K562 (cell line): Measurements from ENCODE around the gene CYLD. TPM values are rescaled to one million over a fixed set of nuclear protein-coding genes. Genes with fewer than 3 reads are reported as not detected.
A peak's percentile ranks its signal among the peaks of the same experiment; 100 is the strongest.

ENCODE experiments used
- ATAC-seq: fragments of 200-7000 bp; cut with Tn5 transposase; 3 replicates; pipeline ENCODE4 v1.9.1; 2020; ENCODE audit warnings: moderate library complexity
- BruUV-seq: library from RNA; stranded (reverse); fragments of 400-500 nt; replicated peaks from 2 replicates; lab custom pipeline; 2021; lab: Mats Ljungman, UMichigan
- CTCF ChIA-PET: fragments of 300-600 bp; formaldehyde crosslinking; extraction: SDS; loops from one replicate; lab custom pipeline; 2021; ENCODE audit warnings: low intra/inter-chr PET ratio; lab: Yijun Ruan, JAX
- POLR2A ChIA-PET: fragments of 300-600, 350-650 bp; sonication (Branson Sonifier 250); formaldehyde crosslinking; extraction: SDS; loops from one replicate; lab custom pipeline; 2021; ENCODE audit warnings: antibody characterized with exemption, inconsistent platforms; lab: Yijun Ruan, JAX
- DNase-seq, 4 experiments: peaks; one replicate each; pipeline versions ENCODE4 v3.0.0 to v3.0.0-alpha.2; 2011 to 2018; ENCODE audit warnings: low spot score in 3 of 4, mixed read lengths in 3 of 4; ENCODE audit errors: extremely low read depth in 1 of 4
- FAIRE-seq: peaks from 2 replicates; lab custom pipeline; 2011; peaks lifted over from hg19 to GRCh38; lab: Jason Lieb, UNC
- H2AFZ ChIP-seq: 2 replicates; pipeline ENCODE4 v1.6.0; 2011; ENCODE audit warnings: low read depth, low read length, control low read depth, inconsistent platforms
- H3K27ac ChIP-seq: fragments of 200-600 bp; 3 replicates; pipeline ENCODE4 v1.8.0; 2011; ENCODE audit warnings: low read depth, mild to moderate bottlenecking, control low read depth, inconsistent platforms, low read length, moderate library complexity, mixed read lengths; ENCODE audit errors: extremely low read depth
- H3K27me3 ChIP-seq, 2 experiments: fragments of 300-600 bp in 1 of 2; 2 replicates in 1 of 2; 3 replicates in 1 of 2; pipeline versions ENCODE4 v1.6.0 to v1.8.0; 2011; ENCODE audit warnings: inconsistent platforms in 2 of 2, low read length in 2 of 2, mild to moderate bottlenecking in 1 of 2, mixed read lengths in 1 of 2, moderate library complexity in 1 of 2; ENCODE audit not compliant: control insufficient read depth in 2 of 2, insufficient read depth in 2 of 2
- H3K36me3 ChIP-seq: fragments of 300-600 bp; 3 replicates; pipeline ENCODE4 v1.8.0; 2011; ENCODE audit warnings: mild to moderate bottlenecking, low read length, inconsistent platforms; ENCODE audit not compliant: control insufficient read depth, insufficient read depth
- H3K4me1 ChIP-seq, 2 experiments: fragments of 200-600 bp in 1 of 2; replicated peaks in 1 of 2; 2 replicates in 1 of 2; 3 replicates in 1 of 2; pipeline versions ENCODE4 v1.5.1 to v1.8.0; 2011; ENCODE audit warnings: inconsistent platforms in 2 of 2, low read length in 2 of 2, mild to moderate bottlenecking in 1 of 2, mixed read lengths in 1 of 2, moderate library complexity in 1 of 2; ENCODE audit not compliant: control insufficient read depth in 2 of 2, insufficient read depth in 2 of 2
- H3K4me2 ChIP-seq: 2 replicates; pipeline ENCODE4 v1.6.1; 2011; ENCODE audit warnings: low read length, control low read depth, inconsistent platforms, mixed read lengths; ENCODE audit not compliant: insufficient read depth
- H3K4me3 ChIP-seq: fragments of 200-600 bp; sonication (generic), shearing (Covaris generic); 2 replicates; pipeline ENCODE4 v1.5.1; 2016; ENCODE audit warnings: control low read depth, inconsistent platforms
- H3K79me2 ChIP-seq: fragments of 200-600 bp; 3 replicates; pipeline ENCODE4 v1.8.0; 2011; ENCODE audit warnings: low read length, inconsistent platforms; ENCODE audit not compliant: control insufficient read depth, insufficient read depth
- H3K9ac ChIP-seq, 2 experiments: 2 replicates each; pipeline versions ENCODE4 v1.6.0 to v1.6.1; 2011; ENCODE audit warnings: low read depth in 2 of 2, low read length in 2 of 2, control low read depth in 1 of 2, inconsistent platforms in 1 of 2, mild to moderate bottlenecking in 1 of 2, mixed read lengths in 1 of 2; ENCODE audit not compliant: insufficient read depth in 1 of 2
- H3K9me1 ChIP-seq: one replicate; pipeline ENCODE4 v1.6.0; 2011; ENCODE audit warnings: inconsistent platforms, mild to moderate bottlenecking, low read length, moderate library complexity; ENCODE audit not compliant: control insufficient read depth, insufficient read depth
- H3K9me3 ChIP-seq: replicated peaks from 2 replicates; pipeline ENCODE4 v1.5.1; 2011; ENCODE audit warnings: low read depth, low read length, inconsistent platforms; ENCODE audit not compliant: control insufficient read depth, insufficient read depth
- H4K20me1 ChIP-seq: replicated peaks from 2 replicates; pipeline ENCODE4 v1.6.1; 2011; ENCODE audit warnings: low read length, inconsistent platforms, mixed read lengths; ENCODE audit not compliant: control insufficient read depth, insufficient read depth
- ASH1L ChIP-seq: fragments of 450-650 bp; IDR thresholded peaks from 2 replicates; pipeline ENCODE4 v1.6.1; 2018; ENCODE audit warnings: borderline replicate concordance, mild to moderate bottlenecking, low read depth; ENCODE audit not compliant: partially characterized antibody
- CCNT2 ChIP-seq: IDR thresholded peaks from 2 replicates; pipeline ENCODE4 v1.6.1; 2011; ENCODE audit warnings: borderline replicate concordance, low read depth, mild to moderate bottlenecking, moderate library complexity, mixed read lengths, low read length; ENCODE audit not compliant: insufficient read length; ENCODE audit errors: extremely low read depth
- FOSL1 ChIP-seq: fragments of 200-800 bp; sonication (Bioruptor generic); conservative IDR thresholded peaks from 2 replicates; pipeline ENCODE4 v1.6.1; 2016; ENCODE audit warnings: missing genetic modification characterization, missing compliant biosample characterization
- HDGF ChIP-seq: fragments of 450-650 bp; IDR thresholded peaks from 2 replicates; pipeline ENCODE4 v1.6.1; 2016
- MCM7 ChIP-seq, 2 experiments: fragments of 450-650 bp; IDR thresholded peaks; 2 replicates each; pipeline ENCODE4 v1.6.1; 2016 to 2018
- SNIP1 ChIP-seq: fragments of 450-650 bp; IDR thresholded peaks from 2 replicates; pipeline ENCODE4 v1.7.1; 2017; ENCODE audit warnings: low read depth, mild to moderate bottlenecking
- XRCC4 ChIP-seq: IDR thresholded peaks from one replicate; pipeline ENCODE4 v1.6.1; 2011; ENCODE audit not compliant: insufficient read depth, insufficient read length; ENCODE audit errors: extremely low read depth
- ZNF133 ChIP-seq: fragments of 250-450 bp; sonication (Bioruptor Pico); IDR thresholded peaks from 2 replicates; pipeline ENCODE4 v1.4.0; 2020; ENCODE audit warnings: mild to moderate bottlenecking
- WGBS: fragments of 100-300 bp; shearing (Covaris generic); methylation state at CpG from one replicate; pipeline ENCODE4 v1.1.6; 2016; ENCODE audit warnings: low coverage, mixed read lengths; ENCODE audit not compliant: insufficient coverage; ENCODE audit errors: missing lambda C conversion rate; 5-methylcytosine and 5-hydroxymethylcytosine counted together
- in situ Hi-C: fragments of 300-500 bp; cut with MboI; formaldehyde crosslinking; loops from 4 replicates; pipeline ENCODE4 v1.15.0; 2018; ENCODE audit warnings: inconsistent platforms, mixed read lengths
- intact Hi-C: fragments of 100-400 bp; cut with micrococcal nuclease; formaldehyde crosslinking; loops from 2 replicates; pipeline ENCODE4 v1.14.2; 2022
- polyA plus RNA-seq, 8 experiments: library from polyadenylated mRNA; depleted of rRNA in 4 of 8; stranded (reverse) in 5 of 8; unstranded in 3 of 8; fragments of >200 nt; fragmentation: Nextera tagmentation in 2 of 8; fragmentation: Illumina TruSeq in 1 of 8; extraction: Ambion mirVana in 2 of 8; extraction: Trizol in 1 of 8; gene quantifications; 2 replicates each; pipeline versions ENCODE4 v1.2.1 to v1.2.3, GENCODE V29; 2011 to 2014; ENCODE audit warnings: inconsistent platforms in 1 of 8, missing spikeins in 1 of 8
- total RNA-seq, 7 experiments: library from RNA; depleted of rRNA in 6 of 7; stranded (reverse); fragments of >200 nt in 6 of 7; fragmentation: Illumina TruSeq in 2 of 7; extraction: Trizol in 2 of 7; gene quantifications; 2 replicates each; pipeline versions ENCODE4 v1.2.1 to v1.2.3, GENCODE V29; 2011 to 2021; ENCODE audit warnings: low replicate concordance in 1 of 7
- TF ChIP-seq, protein P1 (sequence below): sonication (generic); formaldehyde crosslinking; IDR thresholded peaks from 2 replicates; pipeline ENCODE4 v1.8.1; 2023; ENCODE audit warnings: missing genetic modification reagents, mild to moderate bottlenecking, borderline replicate concordance
- TF ChIP-seq, protein P2 (sequence below), 2 experiments: fragments of 450-650 bp; IDR thresholded peaks; 2 replicates each; pipeline ENCODE4 v1.6.1; 2016; ENCODE audit warnings: mild to moderate bottlenecking in 2 of 2, borderline replicate concordance in 1 of 2, low read depth in 1 of 2, moderate library complexity in 1 of 2

The CYLD gene
- total and polyA plus RNA-seq, 9 of the 15 experiments (the other 6 are each of a cell fraction or from before 2014, with no cell fraction given): 3.4 to 7.4 (median 5.3) TPM

DNA sequence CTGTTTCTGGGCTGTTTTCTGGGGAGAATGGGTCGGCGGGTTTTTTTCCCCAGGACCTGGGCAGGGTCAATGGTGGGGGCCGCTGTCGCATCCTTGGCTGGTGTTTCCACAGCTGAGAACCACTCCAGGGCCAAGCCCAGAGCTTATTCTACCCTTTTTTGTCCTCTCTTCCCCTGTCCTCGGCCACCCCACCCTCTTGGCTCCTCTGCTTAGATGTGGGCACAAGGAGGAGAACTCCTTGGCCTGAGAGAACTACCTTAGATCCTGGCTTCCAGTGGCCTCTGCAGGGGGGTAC is 44.5 kb upstream of the CYLD start:
- WGBS: 15% methylated on average over 5 of the region's 5 CpGs
- Histone ChIP-seq H3K79me2 (no peaks in the 10 kb centered on the region), H3K9me1 (no peaks in the 10 kb centered on the region), H2AFZ (peak overlapping the region; percentile 63; the same call in 1 of the 2 replicates), H3K4me2 (no peak overlapping the region), H3K36me3 (no peaks in the 10 kb centered on the region), H3K27me3 (peaks cover 0 to 32% of the 10 kb centered on the region in 2 experiments; a peak in 3 of 5 replicates), H3K4me1 (peaks cover 9 to 15% of the 10 kb centered on the region in 2 experiments; a peak in 4 of 5 replicates), H3K4me3 (no peak overlapping the region), H3K9me3 (no peaks in the 10 kb centered on the region), H4K20me1 (no peaks in the 10 kb centered on the region; the same call in 1 of the 2 replicates), H3K9ac (no peak overlapping the region), H3K27ac (no peak overlapping the region)
- in situ Hi-C loops (no loop called here), intact Hi-C loops (no loop called here)
- POLR2A ChIA-PET: interaction anchor here (1.0 kb wide), 1 partner anchor 44 kb away, joined by 4 read pairs; no protein-coding TSS in a partner anchor
- no peak for ATAC-seq
- no TSS peak for BruUV-seq
- CTCF ChIA-PET: no interaction called here
- DNase-seq: no peak
- no peak for FAIRE-seq
- TF ChIP-seq, protein P1, sequence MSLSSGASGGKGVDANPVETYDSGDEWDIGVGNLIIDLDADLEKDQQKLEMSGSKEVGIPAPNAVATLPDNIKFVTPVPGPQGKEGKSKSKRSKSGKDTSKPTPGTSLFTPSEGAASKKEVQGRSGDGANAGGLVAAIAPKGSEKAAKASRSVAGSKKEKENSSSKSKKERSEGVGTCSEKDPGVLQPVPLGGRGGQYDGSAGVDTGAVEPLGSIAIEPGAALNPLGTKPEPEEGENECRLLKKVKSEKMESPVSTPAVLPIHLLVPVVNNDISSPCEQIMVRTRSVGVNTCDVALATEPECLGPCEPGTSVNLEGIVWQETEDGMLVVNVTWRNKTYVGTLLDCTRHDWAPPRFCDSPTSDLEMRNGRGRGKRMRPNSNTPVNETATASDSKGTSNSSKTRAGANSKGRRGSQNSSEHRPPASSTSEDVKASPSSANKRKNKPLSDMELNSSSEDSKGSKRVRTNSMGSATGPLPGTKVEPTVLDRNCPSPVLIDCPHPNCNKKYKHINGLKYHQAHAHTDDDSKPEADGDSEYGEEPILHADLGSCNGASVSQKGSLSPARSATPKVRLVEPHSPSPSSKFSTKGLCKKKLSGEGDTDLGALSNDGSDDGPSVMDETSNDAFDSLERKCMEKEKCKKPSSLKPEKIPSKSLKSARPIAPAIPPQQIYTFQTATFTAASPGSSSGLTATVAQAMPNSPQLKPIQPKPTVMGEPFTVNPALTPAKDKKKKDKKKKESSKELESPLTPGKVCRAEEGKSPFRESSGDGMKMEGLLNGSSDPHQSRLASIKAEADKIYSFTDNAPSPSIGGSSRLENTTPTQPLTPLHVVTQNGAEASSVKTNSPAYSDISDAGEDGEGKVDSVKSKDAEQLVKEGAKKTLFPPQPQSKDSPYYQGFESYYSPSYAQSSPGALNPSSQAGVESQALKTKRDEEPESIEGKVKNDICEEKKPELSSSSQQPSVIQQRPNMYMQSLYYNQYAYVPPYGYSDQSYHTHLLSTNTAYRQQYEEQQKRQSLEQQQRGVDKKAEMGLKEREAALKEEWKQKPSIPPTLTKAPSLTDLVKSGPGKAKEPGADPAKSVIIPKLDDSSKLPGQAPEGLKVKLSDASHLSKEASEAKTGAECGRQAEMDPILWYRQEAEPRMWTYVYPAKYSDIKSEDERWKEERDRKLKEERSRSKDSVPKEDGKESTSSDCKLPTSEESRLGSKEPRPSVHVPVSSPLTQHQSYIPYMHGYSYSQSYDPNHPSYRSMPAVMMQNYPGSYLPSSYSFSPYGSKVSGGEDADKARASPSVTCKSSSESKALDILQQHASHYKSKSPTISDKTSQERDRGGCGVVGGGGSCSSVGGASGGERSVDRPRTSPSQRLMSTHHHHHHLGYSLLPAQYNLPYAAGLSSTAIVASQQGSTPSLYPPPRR: no peak
- TF ChIP-seq ZNF133 (CRISPR knock-in tag): no peak
- TF ChIP-seq ASH1L: no peak
- TF ChIP-seq, protein P2, sequence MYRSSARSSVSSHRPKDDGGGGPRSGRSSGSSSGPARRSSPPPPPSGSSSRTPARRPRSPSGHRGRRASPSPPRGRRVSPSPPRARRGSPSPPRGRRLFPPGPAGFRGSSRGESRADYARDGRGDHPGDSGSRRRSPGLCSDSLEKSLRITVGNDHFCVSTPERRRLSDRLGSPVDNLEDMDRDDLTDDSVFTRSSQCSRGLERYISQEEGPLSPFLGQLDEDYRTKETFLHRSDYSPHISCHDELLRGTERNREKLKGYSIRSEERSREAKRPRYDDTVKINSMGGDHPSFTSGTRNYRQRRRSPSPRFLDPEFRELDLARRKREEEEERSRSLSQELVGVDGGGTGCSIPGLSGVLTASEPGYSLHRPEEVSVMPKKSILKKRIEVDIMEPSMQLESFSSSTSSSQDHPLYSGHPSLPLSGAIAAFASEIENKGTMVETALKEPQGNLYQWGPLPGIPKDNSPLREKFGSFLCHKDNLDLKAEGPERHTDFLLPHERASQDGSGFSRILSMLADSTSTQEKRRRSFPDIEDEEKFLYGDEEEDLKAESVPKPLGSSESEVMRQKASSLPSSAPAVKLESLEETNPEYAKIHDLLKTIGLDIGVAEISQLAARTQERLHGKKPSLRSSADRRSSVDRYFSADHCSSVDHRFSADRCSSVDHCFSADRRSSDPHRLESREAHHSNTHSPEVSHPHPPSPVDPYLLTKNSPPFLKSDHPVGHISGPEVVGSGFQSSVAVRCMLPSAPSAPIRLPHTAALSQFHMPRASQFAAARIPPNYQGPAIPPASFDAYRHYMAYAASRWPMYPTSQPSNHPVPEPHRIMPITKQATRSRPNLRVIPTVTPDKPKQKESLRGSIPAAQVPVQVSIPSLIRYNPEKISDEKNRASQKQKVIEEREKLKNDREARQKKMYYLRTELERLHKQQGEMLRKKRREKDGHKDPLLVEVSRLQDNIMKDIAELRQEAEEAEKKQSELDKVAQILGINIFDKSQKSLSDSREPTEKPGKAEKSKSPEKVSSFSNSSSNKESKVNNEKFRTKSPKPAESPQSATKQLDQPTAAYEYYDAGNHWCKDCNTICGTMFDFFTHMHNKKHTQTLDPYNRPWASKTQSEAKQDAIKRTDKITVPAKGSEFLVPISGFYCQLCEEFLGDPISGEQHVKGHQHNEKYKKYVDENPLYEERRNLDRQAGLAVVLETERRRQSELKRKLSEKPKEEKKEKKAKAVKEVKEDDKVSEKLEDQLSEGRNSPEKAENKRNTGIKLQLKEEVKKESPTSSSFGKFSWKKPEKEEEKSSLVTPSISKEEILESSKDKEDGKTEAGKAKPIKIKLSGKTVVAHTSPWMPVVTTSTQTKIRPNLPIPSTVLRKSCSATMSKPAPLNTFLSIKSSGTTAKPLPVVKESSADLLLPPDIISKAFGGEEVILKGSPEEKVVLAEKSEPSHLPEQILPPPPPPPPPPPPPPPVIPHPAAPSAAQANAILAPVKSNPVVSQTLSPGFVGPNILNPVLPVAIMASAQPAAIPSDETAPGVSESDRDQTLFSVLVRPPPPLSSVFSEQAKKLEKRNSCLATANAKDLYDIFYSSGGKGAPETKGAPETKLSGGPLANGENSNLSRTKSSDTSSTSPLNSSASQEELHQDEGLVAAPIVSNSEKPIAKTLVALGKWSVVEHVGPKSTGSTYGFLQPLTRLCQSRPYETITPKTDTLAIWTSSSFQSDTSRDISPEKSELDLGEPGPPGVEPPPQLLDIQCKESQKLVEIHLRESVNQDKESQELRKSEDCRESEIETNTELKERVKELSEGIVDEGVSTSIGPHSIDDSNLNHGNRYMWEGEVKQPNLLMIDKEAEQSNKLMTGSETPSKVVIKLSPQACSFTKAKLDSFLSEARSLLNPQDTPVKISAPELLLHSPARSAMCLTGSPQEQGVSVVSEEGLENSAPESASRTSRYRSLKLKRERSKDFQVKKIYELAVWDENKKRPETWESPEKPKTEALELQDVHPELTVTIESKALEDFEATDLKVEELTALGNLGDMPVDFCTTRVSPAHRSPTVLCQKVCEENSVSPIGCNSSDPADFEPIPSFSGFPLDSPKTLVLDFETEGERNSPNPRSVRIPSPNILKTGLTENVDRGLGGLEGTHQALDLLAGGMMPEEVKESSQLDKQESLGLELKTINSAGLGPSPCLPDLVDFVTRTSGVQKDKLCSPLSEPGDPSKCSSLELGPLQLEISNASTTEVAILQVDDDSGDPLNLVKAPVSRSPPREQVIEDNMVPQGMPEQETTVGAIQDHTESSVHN (IDR thresholded peaks at IDR 0.05; ENCODE audit: borderline replicate concordance in 1 of 2, low read depth in 1 of 2): no peak
- TF ChIP-seq HDGF: no peak
- TF ChIP-seq MCM7 (IDR thresholded peaks at IDR 0.05): no peak
- TF ChIP-seq CCNT2: no peak
- TF ChIP-seq FOSL1 (tag): no peak
- TF ChIP-seq SNIP1: no peak
- no peak for TF ChIP-seq XRCC4
